Spinal cord (tissue), 10 donors: ENCODE results near the gene CYTH4. TPM values are rescaled to one million over a fixed set of nuclear protein-coding genes. Genes with fewer than 3 reads are reported as not detected.
A peak's percentile ranks its signal among the peaks of the same experiment; 100 is the strongest.

Source experiments
- DNase-seq, 6 donors: peaks; one replicate each; pipeline versions ENCODE4 v3.0.0 to v3.0.0-alpha.2; 2013 to 2015; ENCODE audit warnings: low spot score in 6 of 6, low read depth in 4 of 6
- H3K27ac ChIP-seq: one replicate; pipeline ENCODE4 v1.5.1; 2013; ENCODE audit warnings: low read depth, low read length, control low read depth
- H3K27me3 ChIP-seq: one replicate; pipeline ENCODE4 v1.6.1; 2013; ENCODE audit warnings: low read length; ENCODE audit not compliant: control insufficient read depth, insufficient read depth
- H3K36me3 ChIP-seq: one replicate; pipeline ENCODE4 v1.6.1; 2013; ENCODE audit warnings: low read length; ENCODE audit not compliant: control insufficient read depth, insufficient read depth
- H3K4me1 ChIP-seq: one replicate; pipeline ENCODE4 v1.6.1; 2013; ENCODE audit warnings: low read length; ENCODE audit not compliant: control insufficient read depth, insufficient read depth
- H3K4me3 ChIP-seq: one replicate; pipeline ENCODE4 v1.5.1; 2013; ENCODE audit warnings: low read depth, low read length, control low read depth
- H3K9me3 ChIP-seq: one replicate; pipeline ENCODE4 v1.6.1; 2013; ENCODE audit warnings: low read length; ENCODE audit not compliant: control insufficient read depth, insufficient read depth
- WGBS: methylation state at CpG from one replicate; pipeline ENCODE4 v1.1.5; 2013; ENCODE audit warnings: missing lambda C conversion rate; ENCODE audit not compliant: insufficient coverage; 5-methylcytosine and 5-hydroxymethylcytosine counted together
- polyA plus RNA-seq, 2 donors: library from polyadenylated mRNA; unstranded; fragments of 120-200 nt; gene quantifications; one replicate each; pipeline ENCODE4 v1.2.1, GENCODE V29; 2013; ENCODE audit not compliant: insufficient read length in 2 of 2
- total RNA-seq, 2 donors: library from RNA; depleted of rRNA in 1 of 2; stranded (reverse); fragments of 120-200 nt in 1 of 2; fragments of >200 nt in 1 of 2; gene quantifications; one replicate each; pipeline versions ENCODE4 v1.2.3 to v1.2.4, GENCODE V29; 2013 to 2014
- donor health status: healthy.

Gene CYTH4
- total and polyA plus RNA-seq, 4 donors: 5.8 to 9.4 (median 7.9) TPM

DNA sequence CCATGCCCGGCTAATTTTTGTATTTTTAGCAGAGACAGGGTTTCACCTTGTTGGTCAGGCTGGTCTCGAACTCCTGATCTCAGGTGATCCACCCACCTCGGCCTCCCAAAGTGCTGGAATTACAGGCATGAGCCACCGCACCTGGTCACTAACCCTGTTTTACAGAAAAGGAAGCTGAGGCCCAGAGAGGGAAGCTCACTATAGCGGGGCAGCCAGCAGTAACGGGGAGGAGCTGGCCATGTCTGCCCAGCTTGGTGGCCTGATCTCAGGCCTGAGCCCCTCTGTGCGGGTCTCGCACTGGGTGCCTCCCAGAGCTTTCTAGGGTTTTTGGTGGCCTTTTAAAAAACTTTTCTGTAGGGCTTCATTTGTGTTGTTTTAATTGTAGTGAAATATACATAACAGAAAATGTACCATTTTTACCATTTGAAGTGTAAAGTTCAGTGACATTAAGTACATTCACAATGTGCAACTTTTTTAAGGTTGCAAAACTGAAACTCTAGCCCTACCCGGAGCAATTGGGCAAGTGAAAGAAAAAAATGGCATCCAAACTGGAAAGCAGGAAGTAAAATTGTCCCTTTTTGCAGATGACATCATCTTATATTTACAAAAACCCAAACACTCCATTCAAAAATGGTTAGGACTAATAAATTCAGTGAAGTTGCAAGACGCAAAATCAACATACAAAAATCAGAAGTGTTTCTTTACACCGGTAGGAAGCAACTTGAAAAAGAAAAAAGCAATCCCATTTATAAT lies 14.5 kb upstream of the CYTH4 start:
- no peak for DNase-seq
- WGBS: 81% methylated on average over 7 of the region's 11 CpGs
- Histone ChIP-seq H3K36me3 (no peaks in the 10 kb centered on the region), H3K4me3 (no peak overlapping the region), H3K27ac (no peak overlapping the region), H3K4me1 (peaks cover 8% of the 10 kb centered on the region), H3K9me3 (peaks cover 5% of the 10 kb centered on the region), H3K27me3 (no peaks in the 10 kb centered on the region)

DNA sequence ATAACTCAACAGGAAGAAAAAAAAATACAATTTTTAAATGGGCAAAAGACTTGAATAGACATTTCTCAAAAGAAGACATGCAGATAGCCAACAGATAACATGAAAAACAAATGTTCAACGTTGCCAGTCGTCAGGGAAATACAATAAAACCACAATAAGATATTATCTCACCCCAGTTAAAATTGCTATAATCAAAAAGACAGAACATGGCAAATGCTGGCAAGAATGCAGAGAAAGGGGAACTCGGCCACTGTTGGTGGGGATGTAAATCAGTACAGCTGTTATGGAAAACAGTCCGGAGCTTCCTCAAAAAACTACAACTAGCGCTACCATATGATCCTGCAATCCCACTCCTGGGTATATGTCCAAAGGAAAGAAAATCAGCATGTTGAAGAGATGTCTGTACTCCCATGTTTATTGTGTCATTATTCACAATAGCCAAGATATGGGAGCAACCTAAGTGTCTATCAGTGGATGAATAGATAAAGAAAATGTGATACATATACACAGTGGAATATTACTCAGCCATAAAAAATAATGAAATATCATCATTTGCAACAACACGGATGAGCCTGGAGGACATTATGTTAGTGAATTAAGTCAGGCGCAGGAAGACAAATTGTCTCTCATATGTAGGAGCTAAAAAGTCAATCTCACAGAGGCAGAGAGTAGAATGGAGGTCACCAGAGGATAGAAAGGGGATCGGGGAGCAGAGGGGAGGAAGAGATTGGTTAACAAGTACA lies 12.2 kb upstream of the CYTH4 start:
- H3K4me1 ChIP-seq: peaks cover 8% of the 10 kb centered on the region
- peak in 1 of 6 donors; percentile 32 for DNase-seq
- H3K4me3 ChIP-seq: no peak overlapping the region
- no peak overlapping the region for H3K27ac ChIP-seq
- 75% methylated on average over 3 of the region's 8 CpGs for WGBS
- H3K9me3 ChIP-seq: no peaks in the 10 kb centered on the region
- no peaks in the 10 kb centered on the region for H3K36me3 ChIP-seq
- no peaks in the 10 kb centered on the region for H3K27me3 ChIP-seq

DNA sequence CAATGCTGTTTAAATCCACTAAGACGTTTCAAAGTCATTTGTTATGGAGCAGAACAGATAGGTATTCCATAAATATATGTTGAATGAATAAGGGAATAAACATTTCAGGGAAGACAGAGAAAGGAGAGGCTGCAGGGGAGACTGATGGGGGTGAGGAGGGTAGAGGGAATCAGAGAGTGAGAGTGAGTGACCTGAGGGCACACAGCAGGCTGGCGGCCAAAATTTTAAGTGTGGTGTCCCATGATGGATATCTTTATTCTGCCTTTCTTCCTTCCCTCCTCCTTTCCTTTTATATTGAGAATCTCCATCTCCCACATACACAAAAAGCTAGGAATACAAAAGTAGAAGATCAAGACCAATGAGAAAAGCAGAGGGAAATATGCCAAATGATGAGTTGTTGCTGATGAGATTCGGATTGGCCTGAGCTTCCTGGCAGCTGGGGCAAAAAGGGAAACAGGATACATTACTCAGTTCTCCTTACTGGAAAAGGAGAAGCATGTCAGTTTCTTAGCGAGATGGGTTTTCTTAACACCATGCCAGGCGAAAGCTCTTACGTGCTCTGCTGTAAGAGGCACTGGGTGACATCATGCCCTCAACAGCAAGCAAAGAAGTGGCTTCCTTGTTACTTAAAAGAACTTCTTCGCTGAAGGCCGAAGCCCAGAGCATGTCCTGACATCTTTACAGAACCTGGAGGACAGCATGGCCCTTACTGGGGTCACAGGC lies 11.2 kb upstream of the CYTH4 start:
- H3K4me1 ChIP-seq: peaks cover 8% of the 10 kb centered on the region
- H3K4me3 ChIP-seq: no peak overlapping the region
- no peaks in the 10 kb centered on the region for H3K9me3 ChIP-seq
- H3K27ac ChIP-seq: no peak overlapping the region
- H3K36me3 ChIP-seq: no peaks in the 10 kb centered on the region
- no peak for DNase-seq
- H3K27me3 ChIP-seq: no peaks in the 10 kb centered on the region
- WGBS: 82% methylated on average over 7 of the region's 8 CpGs

DNA sequence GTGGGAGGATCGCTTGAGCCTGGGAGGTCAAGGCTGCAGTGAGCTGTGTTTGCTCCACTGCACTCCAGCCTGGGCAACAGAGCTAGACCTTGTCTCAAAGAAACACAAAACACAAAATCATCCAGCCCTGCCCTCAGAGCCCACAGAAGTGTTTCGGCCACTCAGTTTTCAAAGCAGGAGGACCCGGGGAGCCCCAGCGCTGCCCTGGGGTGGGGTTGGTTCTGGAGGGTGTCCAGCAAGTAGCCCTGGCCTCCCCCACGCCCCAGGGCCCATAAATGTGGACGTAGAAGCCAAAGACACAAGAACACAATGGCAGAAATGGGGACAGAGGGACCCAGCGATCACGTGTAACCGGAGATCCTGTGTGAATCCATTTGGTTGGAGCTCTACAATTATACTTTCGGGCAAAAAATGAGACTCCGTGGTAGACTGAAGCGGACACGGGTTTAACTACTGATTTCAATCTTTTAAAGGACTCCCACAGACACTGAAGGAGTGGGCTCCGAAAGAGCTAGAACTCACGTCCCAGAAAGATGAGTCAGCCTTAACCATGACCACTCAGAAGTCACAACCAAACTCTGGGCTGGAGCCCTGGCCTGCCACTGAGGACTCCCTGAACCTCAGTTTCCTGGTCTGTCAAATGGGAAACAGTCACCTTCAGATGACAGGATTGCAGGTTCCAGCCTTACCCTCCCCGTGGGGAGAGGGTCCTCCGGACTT lies 9.0 kb upstream of the CYTH4 start:
- WGBS: 66% methylated on average over 16 of the region's 17 CpGs
- Histone ChIP-seq H3K36me3 (no peaks in the 10 kb centered on the region), H3K27ac (no peak overlapping the region), H3K4me3 (no peak overlapping the region), H3K27me3 (no peaks in the 10 kb centered on the region), H3K9me3 (no peaks in the 10 kb centered on the region), H3K4me1 (no peaks in the 10 kb centered on the region)
- DNase-seq: no peak

DNA sequence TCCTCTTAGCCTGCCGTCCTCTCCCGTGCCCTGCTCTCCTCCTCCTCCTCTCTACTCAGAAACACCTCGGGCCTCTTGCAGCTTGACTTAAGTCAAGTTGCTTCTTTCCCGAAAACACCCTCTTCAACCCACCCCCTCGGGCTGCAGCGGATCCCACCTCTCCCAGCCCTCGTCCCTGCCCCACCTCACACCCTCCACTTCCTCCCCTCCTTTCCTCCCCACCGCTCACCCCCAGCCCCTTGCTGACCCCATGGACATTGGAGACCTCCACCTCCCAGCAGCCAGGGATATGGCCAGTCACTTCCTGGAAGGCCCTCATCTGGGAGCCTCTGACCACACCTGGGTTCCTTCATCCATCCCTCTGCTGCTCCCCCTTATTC lies 8.5 kb upstream of the CYTH4 start:
- WGBS: 76% methylated on average over 8 of the region's 8 CpGs
- Histone ChIP-seq H3K36me3 (no peaks in the 10 kb centered on the region), H3K27ac (no peak overlapping the region), H3K27me3 (no peaks in the 10 kb centered on the region), H3K4me3 (no peak overlapping the region), H3K4me1 (no peaks in the 10 kb centered on the region), H3K9me3 (no peaks in the 10 kb centered on the region)
- DNase-seq: no peak

- DNase-seq: peak in 1 of 6 donors; percentile 16
- Histone ChIP-seq H3K27ac (no peak overlapping the region), H3K36me3 (no peaks in the 10 kb centered on the region), H3K4me3 (no peak overlapping the region), H3K9me3 (no peaks in the 10 kb centered on the region), H3K4me1 (no peaks in the 10 kb centered on the region), H3K27me3 (no peaks in the 10 kb centered on the region)
- 76% methylated on average over 10 of the region's 12 CpGs for WGBS
Observed at GRCh38 chr22:37274380-37274862, 7.9 kb upstream of the CYTH4 start.

DNA sequence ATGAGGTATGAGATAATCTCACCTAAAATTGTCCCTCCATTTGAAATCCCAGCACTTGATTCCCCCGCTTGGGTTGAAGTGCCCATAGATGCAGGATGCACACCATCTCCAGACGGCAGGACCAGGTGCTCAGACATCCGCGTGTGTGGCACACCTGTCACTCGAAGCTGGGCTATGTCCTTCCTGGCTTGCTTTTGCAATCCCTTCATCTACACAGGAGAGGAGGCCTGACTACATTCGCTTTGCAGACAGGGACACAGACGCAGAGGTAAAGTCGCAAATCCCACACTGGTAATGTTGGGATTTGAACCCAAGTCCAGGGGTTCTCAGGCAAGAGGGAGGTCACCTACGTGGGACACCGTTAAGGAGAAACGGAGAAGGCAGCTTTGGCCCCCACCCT lies 7.2 kb upstream of the CYTH4 start:
- 89% methylated on average over 9 of the region's 11 CpGs for WGBS
- Histone ChIP-seq H3K36me3 (no peaks in the 10 kb centered on the region), H3K4me1 (no peaks in the 10 kb centered on the region), H3K9me3 (no peaks in the 10 kb centered on the region), H3K27ac (no peak overlapping the region), H3K27me3 (no peaks in the 10 kb centered on the region), H3K4me3 (no peak overlapping the region)
- no peak for DNase-seq

- Histone ChIP-seq H3K4me3 (no peak overlapping the region), H3K27me3 (no peaks in the 10 kb centered on the region), H3K4me1 (no peaks in the 10 kb centered on the region), H3K27ac (no peak overlapping the region), H3K9me3 (no peaks in the 10 kb centered on the region), H3K36me3 (no peaks in the 10 kb centered on the region)
- 85% methylated on average over 4 of the region's 5 CpGs for WGBS
- DNase-seq: no peak
Observed at GRCh38 chr22:37275622-37276021, 6.7 kb upstream of the CYTH4 start.

DNA sequence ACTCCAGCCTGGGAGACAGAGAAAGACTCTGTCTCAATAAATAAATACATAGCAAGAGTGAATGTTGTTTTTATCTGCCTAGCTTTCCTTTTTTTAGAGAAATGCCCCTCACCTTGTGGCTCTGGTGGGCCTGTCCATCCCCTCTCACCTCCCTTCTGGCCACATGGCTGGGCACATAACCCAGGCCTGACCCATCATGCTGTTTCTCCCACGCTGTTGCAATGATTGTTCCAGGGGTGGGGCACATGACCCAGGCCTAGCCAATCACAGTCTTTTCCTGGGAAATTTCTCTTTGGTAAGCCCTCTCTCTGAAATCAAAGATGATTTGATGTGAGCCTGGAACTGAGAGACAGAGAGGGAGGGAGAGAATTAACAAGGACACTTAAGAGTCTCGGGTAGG lies 5.5 kb upstream of the CYTH4 start:
- H3K27ac ChIP-seq: no peak overlapping the region

More for the DNA sequence above, 5.5 kb upstream of the CYTH4 start:
- DNase-seq: no peak
- WGBS: 77% methylated on average over 2 of the region's 2 CpGs
- Histone ChIP-seq H3K9me3 (no peaks in the 10 kb centered on the region), H3K36me3 (no peaks in the 10 kb centered on the region), H3K4me3 (no peak overlapping the region), H3K27me3 (no peaks in the 10 kb centered on the region), H3K4me1 (no peaks in the 10 kb centered on the region)
